Smooth muscle cell (in vitro differentiated cells): ENCODE measurements around the gene CTSD. TPM values are rescaled to one million over a fixed set of nuclear protein-coding genes. Genes with fewer than 3 reads are reported as not detected.

Experiments used
- DNase-seq: peaks from one replicate; lab custom pipeline; 2025; ENCODE audit not compliant: unreplicated experiment; lab: John Stamatoyannopoulos, UW
- H2AFZ ChIP-seq: fragments of 200-600 bp; sonication (generic); 2 replicates; pipeline ENCODE4 v1.6.0; 2016; ENCODE audit warnings: antibody characterized with exemption, low read depth, mild to moderate bottlenecking
- H3F3A ChIP-seq: fragments of 200-600 bp; sonication (generic); 2 replicates; pipeline ENCODE4 v1.6.0; 2017; ENCODE audit warnings: antibody characterized with exemption, low read depth
- H3K27ac ChIP-seq: fragments of 200-600 bp; sonication (generic); 2 replicates; pipeline ENCODE4 v1.5.1; 2016; ENCODE audit warnings: low read depth, mild to moderate bottlenecking
- H3K27me3 ChIP-seq: fragments of 200-600 bp; sonication (generic); 2 replicates; pipeline ENCODE4 v1.6.1; 2016; ENCODE audit warnings: low read depth, mild to moderate bottlenecking
- H3K36me3 ChIP-seq: fragments of 200-600 bp; sonication (generic); 2 replicates; pipeline ENCODE4 v1.5.1; 2016; ENCODE audit warnings: low read depth
- H3K4me1 ChIP-seq: fragments of 200-600 bp; sonication (generic); 2 replicates; pipeline ENCODE4 v1.5.1; 2016; ENCODE audit warnings: low read depth
- H3K4me2 ChIP-seq: fragments of 200-600 bp; sonication (generic); 2 replicates; pipeline ENCODE4 v1.6.0; 2016; ENCODE audit warnings: mild to moderate bottlenecking
- H3K4me3 ChIP-seq: fragments of 200-600 bp; sonication (generic); 2 replicates; pipeline ENCODE4 v1.5.1; 2016; ENCODE audit warnings: mild to moderate bottlenecking
- H3K79me2 ChIP-seq: fragments of 200-600 bp; sonication (generic); 2 replicates; pipeline ENCODE4 v1.6.0; 2016; ENCODE audit warnings: low read depth, mild to moderate bottlenecking
- H3K9ac ChIP-seq: fragments of 200-600 bp; sonication (generic); 2 replicates; pipeline ENCODE4 v1.6.0; 2016; ENCODE audit warnings: low read depth
- H3K9me3 ChIP-seq: fragments of 200-600 bp; sonication (generic); replicated peaks from 2 replicates; pipeline ENCODE4 v1.5.1; 2016; ENCODE audit warnings: low read depth
- H4K20me1 ChIP-seq: fragments of 200-600 bp; sonication (generic); 2 replicates; pipeline ENCODE4 v1.6.0; 2016; ENCODE audit warnings: low read depth
- CTCF ChIP-seq: fragments of 200-600 bp; sonication (generic); IDR thresholded peaks from 2 replicates; pipeline ENCODE4 v1.5.1; 2017; ENCODE audit warnings: borderline replicate concordance, mild to moderate bottlenecking, antibody characterized with exemption; ENCODE audit not compliant: insufficient read depth, poor library complexity, severe bottlenecking
- WGBS: methylation state at CpG from one replicate; pipeline ENCODE4 v1.1.7; 2016; ENCODE audit warnings: low lambda C conversion rate; 5-methylcytosine and 5-hydroxymethylcytosine counted together
- polyA plus RNA-seq: library from polyadenylated mRNA; unstranded; fragments of >200 nt; fragmentation: Nextera tagmentation; extraction: Ambion mirVana; gene quantifications from 2 replicates; pipeline ENCODE4 v1.2.1, GENCODE V29; 2016
- total RNA-seq: library from RNA; depleted of rRNA; stranded (reverse); fragments of >200 nt; gene quantifications from 2 replicates; pipeline ENCODE4 v1.2.3, GENCODE V29; 2014

Gene CTSD
- total and polyA plus RNA-seq, 2 experiments from 2014 or later, result 101 to 301 TPM

GRCh38 chr11:1761857-1762536 is 1.7 kb downstream of the CTSD start:
- WGBS, result 95% methylated on average over 12 of the region's 12 CpGs
- Histone ChIP-seq H3K27ac (no peak overlapping the region), H3K4me1 (peaks cover 5% of the 10 kb centered on the region), H3K9ac (no peak overlapping the region), H4K20me1 (peaks cover 14% of the 10 kb centered on the region), H3K4me2 (peak overlapping the region; percentile 100), H3F3A (no peaks in the 10 kb centered on the region), H3K36me3 (no peaks in the 10 kb centered on the region), H3K27me3 (no peaks in the 10 kb centered on the region), H3K79me2 (peaks cover 12% of the 10 kb centered on the region), H3K9me3 (no peaks in the 10 kb centered on the region), H3K4me3 (peak overlapping the region; percentile 8), H2AFZ (no peak overlapping the region)
- no peak for DNase-seq
- TF ChIP-seq CTCF, result no peak

GRCh38 chr11:1761110-1761856 is 2.4 kb downstream of the CTSD start:
- no peak overlapping the region for H3K27ac ChIP-seq
- H3F3A ChIP-seq, result no peaks in the 10 kb centered on the region
- no peaks in the 10 kb centered on the region for H3K9me3 ChIP-seq
- no peak overlapping the region for H3K4me2 ChIP-seq
- 98% methylated on average over 27 of the region's 28 CpGs for WGBS
- no peak overlapping the region for H3K9ac ChIP-seq
- no peak overlapping the region for H2AFZ ChIP-seq
- H3K36me3 ChIP-seq, result no peaks in the 10 kb centered on the region
- H4K20me1 ChIP-seq, result peaks cover 14% of the 10 kb centered on the region
- no peak for TF ChIP-seq CTCF
- H3K27me3 ChIP-seq, result no peaks in the 10 kb centered on the region
- H3K79me2 ChIP-seq, result peaks cover 12% of the 10 kb centered on the region
- peaks cover 5% of the 10 kb centered on the region for H3K4me1 ChIP-seq
- no peak for DNase-seq
- no peak overlapping the region for H3K4me3 ChIP-seq

- H3K27ac ChIP-seq, result no peak overlapping the region
- H4K20me1 ChIP-seq, result peaks cover 14% of the 10 kb centered on the region
- no peak for DNase-seq
- WGBS, result 72% methylated on average over 23 of the region's 23 CpGs
- H3K9ac ChIP-seq, result no peak overlapping the region
- no peaks in the 10 kb centered on the region for H3K36me3 ChIP-seq
- H3K4me1 ChIP-seq, result peaks cover 5% of the 10 kb centered on the region
- TF ChIP-seq CTCF, result no peak
- peaks cover 12% of the 10 kb centered on the region for H3K79me2 ChIP-seq
- no peaks in the 10 kb centered on the region for H3F3A ChIP-seq
- no peaks in the 10 kb centered on the region for H3K9me3 ChIP-seq
- H3K4me2 ChIP-seq, result no peak overlapping the region
- H3K27me3 ChIP-seq, result no peaks in the 10 kb centered on the region
- H3K4me3 ChIP-seq, result no peak overlapping the region
- H2AFZ ChIP-seq, result no peak overlapping the region
These were observed 3.2 kb downstream of the CTSD start for GRCh38 chr11:1760351-1761109.
